GM23338 (cell line): Measurements from ENCODE around the gene GPR183.

ENCODE experiments used
- CTCF ChIP-seq, 2 experiments: fragments of 200-600 bp in 1 of 2; sonication (generic) in 1 of 2; conservative IDR thresholded peaks; 2 replicates each; pipeline versions ENCODE4 v1.5.1 to v1.6.1; 2016 to 2017; ENCODE audit warnings: antibody characterized with exemption in 2 of 2, low read depth in 2 of 2, mild to moderate bottlenecking in 2 of 2, moderate library complexity in 1 of 2
- EZH2phosphoT487 ChIP-seq: fragments of 200-600 bp; sonication (generic); IDR thresholded peaks from one replicate; pipeline ENCODE4 v1.8.1; 2018; ENCODE audit warnings: antibody characterized with exemption; ENCODE audit not compliant: unreplicated experiment
- POLR2AphosphoS5 ChIP-seq: IDR thresholded peaks from 2 replicates; pipeline ENCODE4 v1.6.1; 2016; ENCODE audit warnings: antibody characterized with exemption, low read depth
- REST ChIP-seq: IDR thresholded peaks from one replicate; pipeline ENCODE4 v1.6.1; 2018; ENCODE audit warnings: antibody characterized with exemption; ENCODE audit not compliant: unreplicated experiment
- ZNF114 ChIP-seq: fragments of 250-450 bp; sonication (Bioruptor Pico); IDR thresholded peaks from 2 replicates; pipeline ENCODE4 v1.5.0; 2020; ENCODE audit warnings: mild to moderate bottlenecking, moderate library complexity

GRCh38 chr13:99308471-99309087 is 1.4 kb upstream of the GPR183 start:
- TF ChIP-seq POLR2AphosphoS5 (no peak), CTCF (conservative IDR thresholded peaks at IDR 0.05; ENCODE audit: low read depth in 2 of 2) (no peak), REST (no peak), ZNF114 (CRISPR knock-in tag) (no peak), EZH2phosphoT487 (no peak)
